Iris pigment epithelial cell (primary cell): Measurements from ENCODE around the gene HPCA.

Source experiments
- DNase-seq: peaks from one replicate; pipeline ENCODE4 v3.0.0-alpha.2; 2011; ENCODE audit warnings: low read depth

Gene HPCA

DNA sequence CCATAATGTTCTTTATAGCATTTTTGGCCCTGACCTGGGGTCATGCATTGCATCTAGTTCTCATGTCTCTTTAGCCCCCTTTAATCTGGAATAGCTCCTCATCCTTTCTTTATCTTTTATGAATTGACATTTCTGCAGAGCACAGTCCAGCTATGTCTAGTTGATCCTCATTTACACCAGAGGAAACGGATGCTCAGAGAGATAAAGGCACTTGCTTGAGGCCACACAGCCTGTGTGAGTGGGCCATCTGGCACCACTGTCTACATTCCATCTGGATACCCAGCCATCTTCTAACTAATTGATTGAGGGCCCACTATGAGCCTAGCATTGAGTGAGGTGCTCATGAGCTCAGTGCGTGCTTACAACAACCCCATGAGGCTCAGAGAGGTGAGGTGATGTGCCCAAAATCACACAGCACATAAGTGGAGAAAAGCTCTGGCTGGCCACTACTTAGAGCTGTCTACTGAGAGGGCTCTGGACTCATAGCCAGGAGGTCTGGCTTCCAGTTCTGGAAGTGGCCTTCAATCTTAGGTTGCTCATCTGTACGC, 3.5 kb downstream of the HPCA start:
- DNase-seq = no peak

GRCh38 chr1:32890516-32891240, 4.4 kb downstream of the HPCA start:
- no peak for DNase-seq

- DNase-seq = no peak
These were observed 4.9 kb downstream of the HPCA start for GRCh38 chr1:32891241-32891570.

- no peak for DNase-seq
These were observed 5.3 kb downstream of the HPCA start for GRCh38 chr1:32891630-32892029.

GRCh38 chr1:32892368-32893197, 6.3 kb downstream of the HPCA start:
- DNase-seq = peak; percentile 12

- DNase-seq = peak; percentile 23
These were observed 7.1 kb downstream of the HPCA start for GRCh38 chr1:32893198-32894018.

- no peak for DNase-seq
These were observed 7.8 kb downstream of the HPCA start for GRCh38 chr1:32894019-32894600.

- no peak for DNase-seq
These were observed 8.4 kb downstream of the HPCA start for GRCh38 chr1:32894681-32895080.

- no peak for DNase-seq
These were observed 9.3 kb downstream of the HPCA start for GRCh38 chr1:32895325-32896215.

DNA sequence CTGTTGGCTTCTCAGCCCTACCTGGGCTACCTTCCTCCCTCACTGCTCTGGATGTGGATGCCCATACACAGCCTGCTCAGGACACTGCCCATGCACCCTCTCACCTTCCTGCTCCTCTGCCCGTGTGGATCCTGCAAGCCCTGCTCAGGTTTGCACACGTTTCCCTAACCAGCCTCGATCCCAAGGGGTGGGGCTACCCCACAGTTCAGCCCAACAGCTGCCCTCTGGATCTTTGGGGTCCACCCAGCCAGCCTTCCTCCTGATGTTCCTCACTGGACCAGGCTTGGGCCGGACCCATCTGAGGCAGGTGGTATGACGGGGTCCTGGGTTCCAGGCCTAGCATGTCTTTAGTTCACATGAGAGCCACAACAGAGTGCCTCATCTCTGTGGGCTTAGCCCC, 10.2 kb downstream of the HPCA start:
- DNase-seq = no peak

DNA sequence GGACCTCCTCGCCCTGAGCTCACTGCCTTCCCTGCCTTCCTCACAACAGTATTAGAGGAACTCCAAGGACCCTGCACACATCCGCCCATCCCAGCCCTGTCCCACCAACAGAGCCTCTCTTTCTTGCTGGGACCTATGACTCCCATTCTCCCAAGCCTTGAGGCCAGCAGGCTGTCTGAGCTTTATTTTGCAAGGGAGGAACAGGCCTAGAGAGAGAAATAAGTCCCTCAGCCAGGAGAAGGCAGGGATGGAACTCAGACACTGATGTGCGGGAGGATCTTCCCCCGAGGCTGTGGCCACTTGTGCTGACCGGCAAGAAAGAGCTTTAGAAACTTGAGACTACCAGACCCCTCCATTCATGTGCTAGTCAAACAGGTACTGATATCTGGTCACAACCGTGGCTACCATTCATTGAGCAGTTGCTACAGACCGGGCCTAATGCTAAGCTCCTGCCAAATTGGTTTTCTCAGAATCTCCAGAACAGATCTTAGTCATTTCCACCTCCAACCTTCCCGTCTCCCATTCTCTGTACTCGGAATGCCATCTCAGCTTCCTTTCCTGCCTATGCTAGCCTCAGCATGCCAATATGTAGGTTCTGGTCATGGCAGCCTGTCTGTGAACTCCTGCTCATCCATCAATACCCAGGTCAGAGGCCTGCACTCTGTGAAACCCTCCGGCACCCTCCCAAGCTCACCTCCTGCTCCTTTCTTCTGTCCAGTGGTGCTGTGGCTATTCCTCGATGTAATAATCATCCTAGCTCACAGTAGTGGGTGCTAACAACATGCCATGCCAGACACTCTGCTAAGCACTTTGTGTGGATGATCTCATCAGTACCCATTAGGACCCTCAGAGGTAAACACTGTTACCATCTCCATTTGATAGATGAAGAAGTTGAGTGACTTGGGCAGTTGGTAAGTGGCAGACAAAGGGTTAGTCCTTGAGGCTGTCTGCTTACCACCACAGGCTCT, 11.1 kb downstream of the HPCA start:
- no peak for DNase-seq

GRCh38 chr1:32898056-32898455, 11.8 kb downstream of the HPCA start:
- DNase-seq = no peak

- no peak for DNase-seq
These were observed 12.7 kb downstream of the HPCA start for GRCh38 chr1:32898958-32899357.

DNA sequence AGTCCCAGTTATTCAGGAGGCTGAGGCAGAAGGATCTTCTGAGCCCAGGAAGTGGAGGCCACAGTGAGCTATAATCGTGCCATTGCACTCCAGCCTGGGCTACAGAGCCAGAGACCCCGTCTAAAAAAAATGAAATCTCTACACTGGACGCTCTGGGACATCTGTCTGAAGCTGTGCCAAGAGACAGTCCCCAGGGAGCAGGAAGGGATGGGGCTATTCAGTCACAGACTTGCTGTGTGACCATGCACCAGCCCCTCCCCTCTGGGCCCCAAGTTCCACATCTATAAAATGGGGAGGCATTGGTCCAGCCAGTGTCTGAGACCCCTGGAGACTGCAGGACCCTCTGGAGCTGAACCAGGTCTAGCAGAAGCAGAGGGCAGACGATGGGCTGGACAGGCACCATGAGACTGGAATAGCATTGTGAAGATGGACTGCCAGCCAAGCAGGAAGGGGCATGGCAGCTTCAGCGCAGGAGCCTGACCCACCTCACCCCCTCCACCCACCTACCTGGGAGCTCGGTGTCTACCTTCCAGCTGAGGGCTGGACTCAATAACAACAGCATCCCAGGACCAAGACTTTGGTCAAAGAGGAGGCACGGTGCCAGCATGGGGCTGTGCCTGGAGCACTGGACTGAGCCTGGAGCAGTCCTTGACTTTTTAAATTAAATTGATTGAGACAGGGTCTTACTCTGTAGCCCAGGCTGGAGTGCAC, 13.4 kb downstream of the HPCA start:
- no peak for DNase-seq

DNA sequence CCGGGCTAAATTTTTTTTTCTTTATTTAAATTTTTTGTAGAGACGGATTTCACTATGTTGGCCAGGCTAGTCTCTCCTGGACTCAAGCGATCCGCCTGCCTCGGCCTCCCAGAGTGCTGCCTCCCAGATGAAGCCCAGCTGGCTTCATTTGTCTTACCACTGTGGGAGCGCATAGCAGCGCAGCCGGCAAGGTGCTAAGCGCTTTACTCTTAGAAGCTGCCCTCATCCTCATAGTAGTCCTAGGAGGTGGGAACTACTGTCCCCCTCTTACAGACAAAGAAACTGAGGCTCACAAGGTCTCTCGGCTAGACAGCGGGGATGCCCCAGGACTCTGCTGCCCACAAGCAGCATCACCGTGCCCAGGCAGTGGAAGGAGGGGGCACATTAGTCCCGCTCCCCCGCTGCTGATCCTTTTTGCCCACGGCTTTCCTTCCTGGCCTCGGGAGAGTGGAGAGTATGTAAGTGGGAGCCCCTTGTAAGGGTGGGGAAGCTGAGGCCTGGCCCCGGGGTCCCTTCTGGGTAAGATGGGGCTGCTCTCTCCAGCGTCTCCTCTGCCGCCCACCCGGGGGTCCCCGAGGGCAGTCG, 14.2 kb downstream of the HPCA start:
- DNase-seq = no peak

DNA sequence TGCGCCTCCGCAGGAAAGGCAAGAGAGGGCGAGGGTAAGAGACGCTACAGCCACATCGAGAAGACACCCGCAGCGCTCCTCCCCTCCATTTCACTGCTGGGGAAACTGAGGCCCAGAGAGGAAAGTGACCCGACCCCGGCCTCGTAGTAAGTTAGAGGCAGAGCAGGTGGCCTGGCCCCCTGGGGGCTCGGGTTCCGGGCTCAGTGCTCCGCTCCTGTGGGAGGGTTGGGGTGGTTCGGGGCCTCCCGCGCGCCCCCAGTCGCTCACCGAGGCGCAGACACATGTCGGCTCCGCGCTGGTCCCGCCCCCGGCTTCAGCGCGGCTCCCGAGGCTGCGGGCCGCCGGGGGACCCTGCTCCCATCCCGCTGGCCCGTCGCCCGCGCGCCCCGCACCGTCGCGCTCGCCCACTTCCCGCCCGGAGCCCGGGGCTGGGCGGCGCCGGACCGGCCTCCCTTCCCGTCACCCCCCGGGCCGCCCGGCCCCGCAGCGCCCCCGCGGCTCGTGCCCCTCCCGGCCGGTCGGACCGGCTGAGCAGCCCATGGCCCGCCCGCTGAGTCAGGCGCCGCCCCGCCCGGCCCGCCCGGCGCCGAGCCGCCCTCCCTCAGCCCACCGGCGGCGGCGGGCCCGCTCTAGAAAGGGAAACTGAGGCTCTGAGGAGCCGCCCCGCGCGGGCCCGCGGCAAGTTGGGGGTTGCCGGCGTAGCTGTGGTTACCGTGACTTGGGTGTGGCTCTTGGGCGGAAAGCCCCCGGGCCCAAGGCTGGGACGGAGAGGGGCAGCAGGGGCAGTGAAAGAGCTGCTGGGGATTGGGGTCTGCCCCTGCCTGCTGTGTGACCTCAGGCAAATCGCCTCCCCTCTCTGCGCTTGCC, 14.9 kb downstream of the HPCA start, which contains the start of gene TMEM54:
Gene TMEM54, minus strand, starts transcription at position 434 of the 867 bp plus-strand sequence. Its CDS starts 151 bp downstream, at position 283.
- no peak for DNase-seq

GRCh38 chr1:32901823-32902534, 15.7 kb downstream of the HPCA start:
- DNase-seq = no peak
